Right atrium auricular region (tissue), 2 donors: ENCODE measurements around the gene KRT77. TPM values are rescaled to one million over a fixed set of nuclear protein-coding genes. Genes with fewer than 3 reads are reported as not detected.
"Not testable (repeated sequence)": the region's sequence is repeated elsewhere in the genome, so short reads cannot be mapped to it uniquely, and the experiment has no call there.

Experiments
- DNase-seq: peaks from one replicate; pipeline ENCODE4 v3.0.0-alpha.2; 2019; ENCODE audit warnings: low spot score
- H3K27ac ChIP-seq, 2 donors: fragments of 200-600 bp; sonication (generic); 1 replicate in 1 of 2; 2 replicates in 1 of 2; pipeline ENCODE4 v1.5.1; 2016 to 2019
- H3K27me3 ChIP-seq, 2 donors: fragments of 200-600 bp; sonication (generic); one replicate each; pipeline versions ENCODE4 v1.5.1 to v1.6.0; 2017 to 2019
- H3K36me3 ChIP-seq: fragments of 200-600 bp; sonication (generic); one replicate; pipeline ENCODE4 v1.5.1; 2016
- H3K4me1 ChIP-seq, 2 donors: fragments of 200-600 bp; sonication (generic); one replicate each; pipeline versions ENCODE4 v1.5.1 to v1.6.0; 2017 to 2019
- H3K4me3 ChIP-seq, 2 donors: fragments of 200-600 bp; sonication (generic); 1 replicate in 1 of 2; 2 replicates in 1 of 2; pipeline ENCODE4 v1.5.1; 2017 to 2019; ENCODE audit warnings: mild to moderate bottlenecking in 1 of 2, moderate library complexity in 1 of 2
- H3K9me3 ChIP-seq, 2 donors: fragments of 200-600 bp; sonication (generic); one replicate each; pipeline ENCODE4 v1.5.1; 2019
- total RNA-seq, 2 donors: library from RNA; depleted of rRNA; stranded (reverse); fragments of >200 nt; gene quantifications; one replicate each; pipeline ENCODE4 v1.1.0, GENCODE V29; 2016
- TF ChIP-seq, protein P1 (sequence below), 2 donors: fragments of 200-600 bp; sonication (generic); IDR thresholded peaks; one replicate each; pipeline ENCODE4 v1.5.1; 2019; ENCODE audit warnings: antibody characterized with exemption in 2 of 2

KRT77 gene
- total RNA-seq: not detected

DNA sequence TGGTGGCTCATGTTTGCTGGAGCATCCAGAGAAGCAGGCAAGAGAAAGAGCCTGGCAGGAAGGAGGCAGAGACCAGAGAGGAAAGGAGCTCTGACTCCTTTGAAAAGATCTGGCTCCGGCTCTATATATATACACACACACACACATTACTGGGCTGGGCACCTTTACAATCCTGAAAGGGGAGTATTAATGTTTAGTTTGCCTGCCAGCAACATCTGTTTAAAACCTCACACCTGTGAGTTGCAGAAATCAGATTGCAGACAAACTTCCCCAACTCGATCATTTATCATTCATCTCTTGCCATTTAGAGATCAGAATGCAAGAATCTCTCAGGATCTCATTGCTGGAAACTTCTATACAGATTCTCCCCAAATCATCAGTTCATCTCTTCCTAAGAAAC, at the start of gene KRT77:
KRT77 (minus strand) TSS at position 101 of the 400 bp plus-strand sequence; CDS start at position 11, 90 bp downstream.
- Histone ChIP-seq H3K27me3 (no peaks in the 10 kb centered on the region), H3K27ac (no peak within 1 kb of the TSS), H3K9me3 (no peaks in the 10 kb centered on the region), H3K4me1 (peaks cover 0 to 11% of the 10 kb centered on the region in 2 donors), H3K36me3 (no peaks in the 10 kb centered on the region), H3K4me3 (no peak within 1 kb of the TSS)
- DNase-seq: no peak
- TF ChIP-seq, protein P1, sequence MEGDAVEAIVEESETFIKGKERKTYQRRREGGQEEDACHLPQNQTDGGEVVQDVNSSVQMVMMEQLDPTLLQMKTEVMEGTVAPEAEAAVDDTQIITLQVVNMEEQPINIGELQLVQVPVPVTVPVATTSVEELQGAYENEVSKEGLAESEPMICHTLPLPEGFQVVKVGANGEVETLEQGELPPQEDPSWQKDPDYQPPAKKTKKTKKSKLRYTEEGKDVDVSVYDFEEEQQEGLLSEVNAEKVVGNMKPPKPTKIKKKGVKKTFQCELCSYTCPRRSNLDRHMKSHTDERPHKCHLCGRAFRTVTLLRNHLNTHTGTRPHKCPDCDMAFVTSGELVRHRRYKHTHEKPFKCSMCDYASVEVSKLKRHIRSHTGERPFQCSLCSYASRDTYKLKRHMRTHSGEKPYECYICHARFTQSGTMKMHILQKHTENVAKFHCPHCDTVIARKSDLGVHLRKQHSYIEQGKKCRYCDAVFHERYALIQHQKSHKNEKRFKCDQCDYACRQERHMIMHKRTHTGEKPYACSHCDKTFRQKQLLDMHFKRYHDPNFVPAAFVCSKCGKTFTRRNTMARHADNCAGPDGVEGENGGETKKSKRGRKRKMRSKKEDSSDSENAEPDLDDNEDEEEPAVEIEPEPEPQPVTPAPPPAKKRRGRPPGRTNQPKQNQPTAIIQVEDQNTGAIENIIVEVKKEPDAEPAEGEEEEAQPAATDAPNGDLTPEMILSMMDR (IDR thresholded peaks at IDR 0.05): no peak

DNA sequence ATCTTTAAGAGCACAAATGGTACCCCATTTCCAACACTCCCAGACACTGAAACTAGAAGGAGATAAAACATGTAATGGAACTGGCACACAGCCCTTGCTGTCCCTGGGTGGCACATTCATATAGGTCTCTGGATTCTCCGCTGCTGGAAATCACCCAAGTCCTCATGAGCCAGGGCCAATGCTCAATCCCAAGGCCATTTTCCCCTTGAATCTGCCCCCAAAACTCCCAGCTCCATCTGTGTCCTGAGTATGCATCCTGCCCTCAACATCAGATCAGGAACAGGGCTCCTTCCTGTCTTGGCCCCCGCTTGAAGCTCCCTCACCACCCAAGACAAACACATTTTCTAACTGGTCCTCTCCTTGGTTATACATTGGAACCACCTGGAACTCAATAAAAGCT, 49.2 kb upstream of the KRT77 start:
- TF ChIP-seq, protein P1 (IDR thresholded peaks at IDR 0.05): no peak
- H3K4me1 ChIP-seq: no peaks in the 10 kb centered on the region
- no peaks in the 10 kb centered on the region for H3K36me3 ChIP-seq
- no peak for DNase-seq
- H3K4me3 ChIP-seq: no peak overlapping the region
- no peaks in the 10 kb centered on the region for H3K27me3 ChIP-seq
- H3K9me3 ChIP-seq: no peaks in the 10 kb centered on the region
- no peak overlapping the region for H3K27ac ChIP-seq

DNA sequence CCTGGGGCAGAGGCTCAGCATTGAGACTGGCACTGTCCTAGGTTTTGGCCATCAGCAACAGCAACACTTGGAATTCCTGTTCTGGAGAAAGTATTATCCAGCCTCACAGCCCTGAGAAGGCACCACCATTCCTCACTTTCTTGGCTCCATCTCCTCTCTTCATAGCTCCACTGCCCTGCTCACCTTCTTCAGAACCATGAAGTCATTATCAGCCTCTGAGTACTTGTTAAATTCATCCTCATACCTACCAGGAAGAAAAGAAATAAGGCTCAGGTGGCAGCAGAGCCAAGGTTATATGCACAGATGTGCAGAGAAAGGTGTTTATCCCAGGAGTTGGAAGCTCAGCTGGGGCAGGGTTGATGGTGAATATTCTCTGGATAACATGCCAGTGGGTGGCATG, 48.5 kb upstream of the KRT77 start:
- Histone ChIP-seq H3K4me1 (no peaks in the 10 kb centered on the region), H3K27me3 (no peaks in the 10 kb centered on the region), H3K36me3 (no peaks in the 10 kb centered on the region), H3K27ac (no peak overlapping the region), H3K9me3 (no peaks in the 10 kb centered on the region), H3K4me3 (no peak overlapping the region)
- no peak for DNase-seq
- TF ChIP-seq, protein P1 (IDR thresholded peaks at IDR 0.05): no peak

DNA sequence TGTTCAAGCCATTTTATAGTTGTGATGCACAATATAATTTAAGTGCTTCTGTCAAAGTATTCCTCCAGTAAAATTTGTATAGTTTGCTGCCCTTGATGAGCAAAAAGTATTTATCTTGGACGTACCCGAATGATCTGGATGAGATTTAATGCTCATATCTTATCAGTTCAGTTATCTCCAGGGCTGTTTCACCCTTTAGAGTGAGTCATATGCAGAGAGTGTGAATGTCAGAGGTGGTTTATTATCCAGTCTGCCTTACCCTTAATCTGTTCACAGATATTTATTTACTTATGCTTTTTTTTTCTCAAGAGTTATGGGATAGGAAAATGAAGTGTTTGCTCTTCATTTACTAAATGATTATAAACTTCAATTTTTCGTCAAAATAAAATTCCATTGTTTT, 47.2 kb upstream of the KRT77 start:
- H3K4me1 ChIP-seq, H3K9me3 ChIP-seq, H3K27me3 ChIP-seq, H3K27ac ChIP-seq, DNase-seq, H3K4me3 ChIP-seq, H3K36me3 ChIP-seq: not testable (repeated sequence)

DNA sequence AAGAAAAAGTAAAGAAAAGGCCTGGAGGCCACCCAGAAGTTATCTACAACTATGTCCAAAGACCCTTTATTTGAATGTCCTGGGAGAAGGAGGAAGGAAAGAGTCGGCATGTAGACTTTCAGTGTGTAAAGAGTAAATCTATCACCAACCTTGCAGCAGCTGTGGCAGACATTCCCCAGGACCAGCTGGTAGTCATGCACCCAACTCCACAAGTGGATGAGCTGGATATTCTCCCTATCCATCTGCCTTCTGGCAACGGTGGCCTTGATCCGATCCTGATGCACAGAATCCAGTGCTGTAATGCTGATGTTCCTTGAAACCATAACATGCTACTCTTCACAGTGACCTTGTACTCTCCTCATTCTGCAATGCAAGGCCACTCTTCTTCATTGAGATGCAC, 46.5 kb upstream of the KRT77 start:
- TF ChIP-seq, protein P1 (IDR thresholded peaks at IDR 0.05): no peak

DNA sequence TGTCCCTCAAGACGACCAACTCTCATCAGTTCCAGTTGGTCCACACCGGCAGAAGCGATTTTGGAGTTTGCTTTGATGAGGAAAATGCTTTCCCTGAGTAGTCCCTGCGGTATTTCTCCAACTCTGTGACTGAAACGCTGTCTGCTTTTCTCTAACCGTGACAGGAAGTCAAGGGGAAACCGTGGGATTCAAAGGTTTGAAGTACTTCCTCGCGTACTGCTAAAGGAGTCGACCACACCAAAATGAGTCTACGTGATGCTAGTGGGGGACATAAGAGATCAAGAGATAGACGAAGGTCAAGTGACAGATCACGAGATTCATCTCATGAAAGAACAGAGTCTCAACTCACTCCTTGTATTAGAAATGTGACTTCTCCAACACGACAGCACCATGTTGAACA, 45.3 kb upstream of the KRT77 start:
- H3K4me3 ChIP-seq: no peak overlapping the region
- H3K27ac ChIP-seq: no peak overlapping the region
- no peaks in the 10 kb centered on the region for H3K4me1 ChIP-seq
- no peaks in the 10 kb centered on the region for H3K9me3 ChIP-seq
- TF ChIP-seq, protein P1 (IDR thresholded peaks at IDR 0.05): no peak
- H3K36me3 ChIP-seq: no peaks in the 10 kb centered on the region
- no peaks in the 10 kb centered on the region for H3K27me3 ChIP-seq
- no peak for DNase-seq

More for the DNA sequence above, 46.5 kb upstream of the KRT77 start:
- Histone ChIP-seq H3K27ac (no peak overlapping the region), H3K36me3 (no peaks in the 10 kb centered on the region), H3K4me3 (no peak overlapping the region), H3K9me3 (no peaks in the 10 kb centered on the region), H3K27me3 (no peaks in the 10 kb centered on the region), H3K4me1 (no peaks in the 10 kb centered on the region)
- no peak for DNase-seq
